HuH-7.5 (cell line): ENCODE data around the gene TMEM144.
A peak's percentile ranks its signal among the peaks of the same experiment; 100 is the strongest.
"Not testable (repeated sequence)": the region's sequence is repeated elsewhere in the genome, so short reads cannot be mapped to it uniquely, and the experiment has no call there.

Experiments
- DNase-seq: peaks from one replicate; pipeline ENCODE4 v3.0.0; 2011; ENCODE audit warnings: low spot score

The TMEM144 gene

GRCh38 chr4:158192439-158193158 is 17.7 kb upstream of the TMEM144 start:
- DNase-seq = no peak

- DNase-seq = no peak
Measured at GRCh38 chr4:158193171-158193749, 17.0 kb upstream of the TMEM144 start.

- no peak for DNase-seq
Measured at GRCh38 chr4:158195297-158195696, 15.0 kb upstream of the TMEM144 start.

GRCh38 chr4:158197194-158197776 is 13.0 kb upstream of the TMEM144 start:
- no peak for DNase-seq

- no peak for DNase-seq
Measured at GRCh38 chr4:158200214-158200613, 10.1 kb upstream of the TMEM144 start.

GRCh38 chr4:158201322-158201721 is 9.0 kb upstream of the TMEM144 start:
- no peak for DNase-seq

- DNase-seq = no peak
Measured at GRCh38 chr4:158201876-158202275, 8.4 kb upstream of the TMEM144 start.

- DNase-seq = no peak
Measured at GRCh38 chr4:158202481-158202880, 7.8 kb upstream of the TMEM144 start.

- no peak for DNase-seq
Measured at GRCh38 chr4:158203436-158203835, 6.8 kb upstream of the TMEM144 start.

GRCh38 chr4:158203929-158204328 is 6.4 kb upstream of the TMEM144 start:
- no peak for DNase-seq

- DNase-seq = no peak
Measured at GRCh38 chr4:158208963-158209640, 1.2 kb upstream of the TMEM144 start.

GRCh38 chr4:158211222-158211621 is 936 bp downstream of the TMEM144 start:
- DNase-seq = peak; percentile 4

- no peak for DNase-seq
Measured at GRCh38 chr4:158213466-158213865, 3.2 kb downstream of the TMEM144 start.

GRCh38 chr4:158214856-158215255 is 4.6 kb downstream of the TMEM144 start:
- no peak for DNase-seq

- no peak for DNase-seq
Measured at GRCh38 chr4:158217763-158218162, 7.5 kb downstream of the TMEM144 start.

GRCh38 chr4:158219623-158220022 is 9.3 kb downstream of the TMEM144 start:
- no peak for DNase-seq

- not testable (repeated sequence) for DNase-seq
Measured at GRCh38 chr4:158224318-158224717, 14.0 kb downstream of the TMEM144 start.

- DNase-seq = not testable (repeated sequence)
Measured at GRCh38 chr4:158224999-158225398, 14.7 kb downstream of the TMEM144 start.

GRCh38 chr4:158227880-158228279 is 17.6 kb downstream of the TMEM144 start:
- DNase-seq = not testable (repeated sequence)

- DNase-seq = not testable (repeated sequence)
Measured at GRCh38 chr4:158228399-158228798, 18.1 kb downstream of the TMEM144 start.

GRCh38 chr4:158229768-158230167 is 19.5 kb downstream of the TMEM144 start:
- DNase-seq = no peak

GRCh38 chr4:158234671-158235070 is 24.4 kb downstream of the TMEM144 start:
- no peak for DNase-seq
